IPS DF 19.7 (cell line): ENCODE data around the gene CD300C.
"Not testable (repeated sequence)": the region's sequence is repeated elsewhere in the genome, so short reads cannot be mapped to it uniquely, and the experiment has no call there.

Source experiments
- DNase-seq: peaks from one replicate; pipeline ENCODE4 v3.0.0-alpha.2; 2013; ENCODE audit warnings: low read depth, low spot score

CD300C gene

GRCh38 chr17:74532115-74532514 lies 13.8 kb downstream of the CD300C start:
- DNase-seq, result peak; percentile 59

GRCh38 chr17:74531231-74531761 lies 14.6 kb downstream of the CD300C start, which contains the start of gene CD300LB:
Gene CD300LB (minus strand): TSS chr17:74531475. CDS start chr17:74531350, 125 bp downstream.
- no peak for DNase-seq

- DNase-seq, result no peak
These were observed 15.1 kb downstream of the CD300C start for GRCh38 chr17:74530831-74531150.

DNA sequence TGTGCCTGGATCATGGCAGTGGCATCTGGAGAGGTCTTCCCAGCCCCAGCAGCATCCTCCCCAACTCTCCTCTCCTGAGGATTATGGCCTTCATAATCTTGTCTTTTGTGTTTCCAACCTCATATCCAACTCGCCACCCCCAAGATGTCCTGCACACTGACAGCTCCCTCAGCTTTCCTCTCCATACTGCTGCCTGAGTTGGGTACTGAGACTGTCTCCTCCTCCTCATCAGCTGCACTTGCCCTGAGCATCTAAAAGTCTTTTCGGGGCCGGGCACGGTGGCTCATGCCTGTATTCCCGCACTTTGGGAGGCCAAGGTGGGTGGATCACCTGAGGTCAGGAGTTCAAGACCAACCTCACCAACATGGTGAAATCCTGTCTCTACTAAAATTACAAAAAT lies 16.7 kb downstream of the CD300C start:
- DNase-seq, result no peak

DNA sequence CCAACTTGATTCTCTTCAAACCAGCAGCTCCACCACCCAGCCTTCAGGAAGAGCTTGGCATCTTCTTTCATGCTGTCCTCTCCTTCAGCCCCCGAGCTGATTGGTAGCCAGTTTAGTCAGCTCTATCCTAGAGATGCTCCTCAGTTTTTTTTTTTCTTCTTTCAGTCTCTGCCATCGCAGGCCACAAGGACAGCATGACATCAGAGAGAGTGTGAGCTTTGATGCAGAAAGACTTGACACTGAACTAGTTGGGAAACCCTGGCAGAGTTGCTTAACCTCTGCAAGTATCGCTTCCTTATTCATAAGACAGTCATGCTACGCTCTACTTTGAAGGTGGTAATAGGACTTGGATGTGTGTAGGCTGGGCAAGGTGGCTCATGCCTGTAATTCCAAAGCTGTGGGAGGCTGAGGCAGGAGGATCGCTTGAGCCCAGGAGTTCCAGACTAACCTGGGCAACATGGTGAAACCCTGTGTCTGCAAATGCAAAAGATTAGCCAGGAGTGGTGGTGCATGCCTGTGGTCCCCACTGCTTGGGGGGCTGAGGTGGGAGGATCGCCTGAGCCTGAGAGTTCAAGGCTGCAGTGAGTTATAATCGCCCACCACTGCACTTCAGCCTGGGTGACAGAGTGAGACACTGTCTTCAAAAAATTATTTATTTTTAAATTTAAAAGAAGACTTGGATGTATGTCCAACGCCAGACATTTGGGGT lies 17.3 kb downstream of the CD300C start:
- no peak for DNase-seq

DNA sequence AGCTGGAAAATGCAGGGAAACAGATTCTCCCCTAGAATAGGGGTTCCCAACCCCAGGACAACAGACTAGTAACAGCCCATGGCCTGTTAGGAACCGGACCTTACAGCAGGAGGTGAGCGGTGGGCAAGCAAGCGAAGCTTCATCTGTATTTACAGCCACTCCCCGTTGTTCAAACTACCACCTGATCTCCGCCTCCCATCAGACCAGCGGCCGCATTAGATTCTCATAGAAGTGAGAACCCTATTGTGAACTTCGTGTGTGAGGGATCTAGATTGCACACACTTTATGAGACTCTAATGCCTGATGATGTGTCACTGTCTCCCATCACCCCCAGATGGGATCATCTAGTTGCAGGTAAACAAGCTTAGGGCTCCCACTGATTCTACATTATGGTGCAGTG lies 18.2 kb downstream of the CD300C start:
- no peak for DNase-seq

- DNase-seq, result no peak
These were observed 18.8 kb downstream of the CD300C start for GRCh38 chr17:74527081-74527480.

DNA sequence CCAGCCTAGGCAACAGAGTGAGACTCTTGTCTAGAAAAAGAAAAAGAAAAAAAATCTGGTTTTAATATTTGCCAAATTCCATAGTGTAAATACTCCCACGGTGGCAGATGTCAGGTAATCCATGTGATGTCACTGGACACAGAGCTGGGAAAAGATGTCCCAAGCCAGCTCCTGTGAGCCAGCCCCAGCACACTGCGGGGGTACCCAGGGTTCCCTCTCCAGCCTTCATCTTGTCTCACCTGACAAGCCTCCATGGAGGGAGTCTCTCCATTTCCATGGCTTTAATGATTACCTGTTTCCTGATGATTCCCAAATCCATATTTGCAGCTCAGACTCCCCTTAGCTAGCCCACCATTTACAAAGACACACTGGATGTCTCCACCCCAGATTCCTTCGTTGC lies 19.2 kb downstream of the CD300C start:
- no peak for DNase-seq

GRCh38 chr17:74525781-74526288 lies 20.1 kb downstream of the CD300C start:
- DNase-seq, result no peak

DNA sequence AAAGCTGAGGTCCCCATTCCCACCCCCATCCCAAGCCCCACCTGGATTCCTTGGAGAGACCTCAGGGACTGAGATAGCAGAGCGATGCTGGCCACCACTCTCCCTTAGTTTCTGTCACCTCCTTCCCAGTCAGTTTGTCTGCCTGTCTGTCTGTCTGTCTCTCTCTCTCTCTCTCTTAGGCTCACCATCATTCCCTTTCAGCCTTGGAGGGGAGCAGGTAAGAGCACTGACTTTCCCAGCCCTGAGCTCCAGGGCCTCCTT lies 20.5 kb downstream of the CD300C start:
- no peak for DNase-seq

DNA sequence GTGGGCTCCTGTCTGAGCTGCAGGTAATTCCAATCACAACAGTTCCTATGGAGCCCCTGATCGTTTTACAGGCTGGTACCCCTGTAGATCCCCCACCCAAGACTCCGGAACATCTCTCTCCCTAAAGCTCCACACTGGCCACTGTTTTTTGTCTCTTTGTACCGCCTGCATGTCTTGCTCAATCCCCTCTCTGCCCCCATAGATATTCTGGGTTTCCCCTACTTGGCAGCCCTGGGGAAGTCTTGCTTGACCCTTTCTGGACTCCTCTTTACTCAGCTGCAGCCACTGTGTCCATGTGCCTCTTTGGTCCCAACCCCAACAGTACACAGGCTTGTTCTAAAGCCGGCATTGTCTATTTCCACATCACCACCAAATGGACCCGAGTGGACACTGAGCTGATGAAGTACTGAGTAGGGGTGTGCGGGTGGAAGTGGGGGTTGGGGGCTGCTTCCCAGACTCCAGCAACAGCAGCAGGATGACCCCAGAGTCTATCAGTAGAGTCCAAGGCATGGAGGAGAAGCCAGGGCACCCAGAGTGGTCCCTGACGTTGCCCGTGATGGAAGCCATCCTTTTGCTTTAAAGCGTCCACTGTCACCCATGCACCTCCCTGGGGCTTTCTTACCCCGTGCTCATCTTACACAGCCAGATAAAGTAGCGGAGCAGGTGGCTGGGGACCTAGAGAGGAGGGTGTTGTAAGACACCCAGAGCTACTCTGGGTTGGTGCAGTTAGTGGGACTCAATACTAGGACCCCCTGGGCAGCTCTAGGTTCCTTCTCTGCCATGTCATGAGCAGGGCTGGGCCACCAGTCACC lies 21.1 kb downstream of the CD300C start:
- no peak for DNase-seq

DNA sequence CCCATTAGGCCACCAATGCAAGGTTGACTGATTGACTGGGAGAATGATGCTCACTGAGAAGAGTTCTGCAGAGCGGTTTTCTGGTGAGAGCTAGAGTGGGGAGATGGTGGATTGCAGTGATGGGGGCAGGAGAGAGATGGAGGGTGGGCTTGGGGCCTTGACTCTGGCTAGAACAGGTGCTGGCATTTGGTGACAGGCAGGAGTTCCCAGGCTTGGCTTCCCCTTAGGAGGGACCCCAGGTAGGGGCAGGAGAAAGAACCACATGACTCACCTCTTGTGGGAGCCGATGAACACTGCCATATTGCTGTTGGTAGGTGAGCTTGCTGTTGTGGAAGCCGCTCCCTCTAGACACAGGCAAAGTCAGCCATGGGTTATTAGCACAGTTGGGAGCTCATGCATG lies 22.6 kb downstream of the CD300C start:
- no peak for DNase-seq

GRCh38 chr17:74522381-74523105 lies 23.4 kb downstream of the CD300C start:
- DNase-seq, result no peak

GRCh38 chr17:74521701-74522201 lies 24.2 kb downstream of the CD300C start:
- no peak for DNase-seq

- DNase-seq, result no peak
These were observed 25.0 kb downstream of the CD300C start for GRCh38 chr17:74520790-74521480.

DNA sequence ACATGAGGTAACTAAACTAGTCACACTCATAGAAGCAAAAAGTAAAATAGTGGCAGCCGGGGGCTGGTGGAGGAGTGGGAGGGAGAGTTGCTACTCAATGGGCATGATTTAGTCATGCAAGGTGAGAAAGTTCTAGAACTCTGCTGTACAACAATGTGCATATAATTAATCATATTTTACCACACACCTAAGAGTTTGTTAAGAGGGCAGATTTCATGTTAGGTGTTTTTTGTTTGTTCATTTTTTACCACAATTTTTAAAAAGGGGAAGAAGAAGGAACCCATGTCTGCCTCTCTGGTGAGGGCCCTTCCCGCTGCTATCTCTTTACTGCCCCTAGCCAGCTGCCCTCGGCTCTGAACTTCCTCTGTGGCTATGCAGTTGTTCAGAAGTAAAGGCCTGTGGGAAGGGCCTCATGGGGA lies 25.9 kb downstream of the CD300C start:
- no peak for DNase-seq

DNA sequence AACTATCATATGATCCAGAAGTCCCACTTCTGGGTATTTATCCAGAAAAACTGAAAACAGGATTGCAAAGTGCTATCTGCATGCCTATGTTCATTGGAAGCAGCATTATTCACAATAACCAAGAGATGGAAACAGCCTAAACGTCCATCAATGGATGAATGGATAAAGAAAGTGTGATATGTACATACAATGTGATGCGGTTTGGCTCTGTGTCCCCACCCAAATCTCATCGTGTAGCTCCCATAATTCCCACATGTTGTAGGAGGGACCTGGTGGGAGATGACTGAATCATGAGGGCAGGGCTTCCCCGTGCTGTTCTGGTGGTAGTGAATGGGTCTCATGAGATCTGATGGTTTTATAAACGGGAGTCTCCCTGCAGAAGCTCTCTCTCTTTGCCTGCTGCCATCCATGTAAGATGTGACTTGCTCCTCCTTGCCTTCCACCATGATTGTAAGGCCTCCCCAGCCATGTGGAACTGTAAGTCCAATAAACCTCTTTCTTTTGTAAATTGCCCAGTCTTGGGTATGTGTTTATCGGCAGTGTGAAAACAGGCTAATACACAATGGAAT lies 27.4 kb downstream of the CD300C start:
- DNase-seq, result not testable (repeated sequence)

DNA sequence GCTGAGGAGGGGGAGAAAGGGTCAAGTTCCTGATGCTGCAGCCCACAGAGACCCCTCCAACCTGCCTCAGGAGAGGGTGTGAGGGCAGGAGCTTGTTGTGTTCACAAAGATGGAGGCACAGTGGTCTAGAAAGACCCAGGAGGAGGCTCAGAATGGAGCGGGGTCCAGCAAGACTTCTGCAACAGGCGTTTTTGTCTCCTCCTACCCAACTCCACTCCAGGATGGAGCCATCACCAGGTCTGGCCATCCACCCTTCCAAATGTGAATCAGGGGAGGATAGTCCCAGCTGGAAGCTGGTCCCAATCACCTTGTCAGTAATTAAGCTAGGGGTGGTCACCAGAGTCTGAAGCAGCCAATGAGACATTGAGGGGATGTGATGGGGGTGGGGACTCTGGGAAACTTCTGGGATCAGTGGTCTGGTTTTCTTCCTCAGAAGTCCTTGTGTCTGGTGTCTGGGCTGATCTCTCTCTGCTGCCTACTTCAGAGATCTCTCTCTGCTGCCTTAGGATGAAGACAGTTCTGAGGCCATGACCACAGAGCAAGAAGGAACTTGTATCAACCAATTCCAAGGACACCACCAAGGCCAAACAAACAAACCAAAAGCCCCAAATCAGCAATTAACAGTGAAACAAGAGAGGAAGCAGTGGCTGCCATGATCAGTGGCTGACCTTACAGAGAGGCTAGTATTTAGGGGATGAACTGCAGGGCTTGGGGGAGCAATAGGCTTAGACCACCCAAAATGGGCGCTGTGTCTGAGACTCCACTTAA lies 29.2 kb downstream of the CD300C start:
- DNase-seq, result no peak

DNA sequence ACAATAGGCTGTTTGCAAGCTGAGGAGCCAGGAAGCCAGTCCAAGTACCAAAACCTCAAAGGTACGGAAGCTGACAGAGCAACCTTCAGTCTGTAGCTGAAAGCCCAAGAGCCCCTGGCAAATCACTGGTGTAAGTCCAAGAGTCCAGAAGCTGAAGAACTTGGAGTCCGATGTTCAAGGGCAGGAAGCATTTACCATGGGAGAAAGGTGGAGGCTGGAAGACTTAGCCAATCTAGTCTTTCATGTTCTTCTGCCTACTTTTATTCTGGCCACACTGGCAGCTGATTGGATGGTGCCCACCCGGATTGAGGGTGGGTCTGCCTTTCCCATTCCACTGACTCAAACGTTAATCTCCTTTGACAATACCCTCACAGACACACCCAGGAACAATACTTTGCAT lies 30.0 kb downstream of the CD300C start:
- DNase-seq, result no peak

GRCh38 chr17:74514632-74515334 lies 31.1 kb downstream of the CD300C start:
- DNase-seq, result no peak
